Measurements from ENCODE around the gene PRKD1.

The PRKD1 gene

DNA sequence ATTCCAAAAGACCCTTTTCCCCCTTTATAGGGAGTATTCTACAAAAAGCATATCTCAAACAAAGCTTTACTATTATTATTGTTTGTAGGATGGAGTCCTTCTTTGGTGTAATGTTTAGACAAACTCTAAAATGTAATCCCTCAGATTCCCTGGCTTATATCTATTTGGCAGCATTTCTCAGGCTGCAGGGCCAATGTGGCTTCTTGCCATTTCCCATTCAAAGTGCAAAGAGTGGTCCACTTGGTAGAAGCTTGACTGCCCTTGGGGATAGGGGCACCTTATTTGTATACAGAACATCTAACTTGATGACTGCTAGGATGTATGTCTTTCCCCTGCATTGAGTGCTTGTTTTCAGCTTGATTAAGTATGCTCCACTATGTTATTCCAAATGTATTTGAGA lies 242.7 kb downstream of the PRKD1 start:
- Histone ChIP-seq H3K9me3 (ENCODE audit: control insufficient read depth, insufficient read depth, low read length) (no peaks in the 10 kb centered on the region), H3K4me1 (ENCODE audit: control insufficient read depth, insufficient read depth, low read length) (no peaks in the 10 kb centered on the region), H3K36me3 (ENCODE audit: control insufficient read depth, insufficient read depth, low read length) (no peaks in the 10 kb centered on the region), H3K27me3 (ENCODE audit: control insufficient read depth, insufficient read depth, low read length) (no peaks in the 10 kb centered on the region), H3K4me3 (ENCODE audit: low read length) (no peak overlapping the region), H3K27ac (ENCODE audit: low read length) (no peak overlapping the region)
- DNase-seq (ENCODE audit: low read depth, low spot score): no peak

DNA sequence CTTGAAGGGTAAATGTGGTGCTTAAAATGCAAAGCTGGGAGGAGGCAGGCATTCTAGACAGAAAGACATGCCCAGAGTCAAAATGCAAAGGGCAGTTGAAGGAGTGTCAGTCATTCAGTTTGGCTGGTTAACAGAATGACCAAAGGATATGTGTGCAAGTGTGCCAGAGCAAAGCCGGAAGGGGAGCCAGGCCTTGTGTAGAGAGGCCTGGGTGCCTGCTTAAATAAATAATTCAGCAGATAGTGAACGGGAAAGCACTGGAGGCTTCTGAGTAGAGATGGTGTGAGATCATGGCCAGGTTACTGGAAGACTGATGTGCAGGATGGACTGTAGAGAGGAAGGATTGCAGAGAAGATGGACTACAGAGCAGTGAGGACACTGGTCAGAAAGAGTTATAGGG lies 244.9 kb downstream of the PRKD1 start:
- H3K4me1 ChIP-seq (ENCODE audit: control insufficient read depth, insufficient read depth, low read length): no peaks in the 10 kb centered on the region
- no peak for DNase-seq (ENCODE audit: low read depth, low spot score)
- no peaks in the 10 kb centered on the region for H3K27me3 ChIP-seq (ENCODE audit: control insufficient read depth, insufficient read depth, low read length)
- no CpG with 5 or more reads among the region's 2 CpGs for WGBS (ENCODE audit: insufficient coverage, insufficient read length)
- H3K4me3 ChIP-seq (ENCODE audit: low read length): no peak overlapping the region
- no peak overlapping the region for H3K27ac ChIP-seq (ENCODE audit: low read length)
- H3K36me3 ChIP-seq (ENCODE audit: control insufficient read depth, insufficient read depth, low read length): no peaks in the 10 kb centered on the region
- H3K9me3 ChIP-seq (ENCODE audit: control insufficient read depth, insufficient read depth, low read length): no peaks in the 10 kb centered on the region

DNA sequence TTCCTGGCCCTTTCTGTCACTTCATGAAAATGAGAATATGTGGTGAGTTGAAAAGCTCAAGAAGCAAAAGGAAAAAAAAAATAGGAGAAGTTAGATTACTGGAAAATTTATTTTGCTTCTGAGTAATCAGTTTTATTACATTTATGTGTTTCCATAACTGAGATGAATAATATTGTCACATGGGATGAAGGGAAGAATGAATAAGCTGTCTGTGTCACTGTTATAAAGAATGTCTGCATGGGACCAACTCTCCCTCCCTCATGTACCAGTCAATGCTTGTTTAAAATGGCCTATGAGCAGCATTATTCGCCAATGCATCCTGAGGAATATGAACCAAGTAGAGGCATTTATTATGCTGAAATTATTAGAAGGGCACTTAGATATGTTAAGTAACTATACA lies 246.3 kb downstream of the PRKD1 start:
- Histone ChIP-seq H3K4me1 (ENCODE audit: control insufficient read depth, insufficient read depth, low read length) (no peaks in the 10 kb centered on the region), H3K36me3 (ENCODE audit: control insufficient read depth, insufficient read depth, low read length) (no peaks in the 10 kb centered on the region), H3K27me3 (ENCODE audit: control insufficient read depth, insufficient read depth, low read length) (no peaks in the 10 kb centered on the region), H3K9me3 (ENCODE audit: control insufficient read depth, insufficient read depth, low read length) (no peaks in the 10 kb centered on the region), H3K4me3 (ENCODE audit: low read length) (no peak overlapping the region), H3K27ac (ENCODE audit: low read length) (no peak overlapping the region)
- no CpG with 5 or more reads among the region's 1 CpG for WGBS (ENCODE audit: insufficient coverage, insufficient read length)
- no peak for DNase-seq (ENCODE audit: low read depth, low spot score)

DNA sequence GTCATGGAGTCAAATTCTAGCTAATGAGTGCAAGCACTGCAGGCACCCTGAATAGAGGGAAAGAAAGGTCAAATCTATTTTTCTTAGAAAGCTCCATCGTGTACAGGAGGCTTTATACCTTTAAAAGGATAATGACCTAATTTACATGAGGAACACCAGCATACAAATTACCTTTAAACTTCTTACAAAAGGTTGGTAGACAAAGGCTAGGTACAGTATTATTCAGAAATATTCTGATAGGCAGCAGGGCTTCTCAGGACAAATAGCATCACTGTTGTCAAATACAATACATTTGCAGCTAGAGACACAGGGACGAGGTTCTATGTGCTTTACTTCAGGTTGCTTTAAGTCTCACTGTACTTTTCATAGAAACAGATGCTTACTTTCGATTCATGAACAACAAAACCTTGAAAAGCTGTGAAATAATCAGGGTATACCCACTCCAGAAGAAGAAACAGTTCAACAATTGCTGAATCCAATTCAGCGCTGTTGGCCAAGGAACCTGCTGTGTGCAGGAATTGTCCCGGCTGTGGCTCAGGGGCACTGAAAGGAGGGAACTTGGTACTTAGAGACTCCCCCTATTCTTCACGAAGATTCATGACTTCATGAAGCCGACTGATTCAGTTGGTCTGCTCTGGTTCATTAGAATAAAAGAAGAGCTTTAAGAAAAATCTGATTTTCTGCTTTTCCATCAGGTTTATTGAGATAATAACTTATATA lies 252.9 kb downstream of the PRKD1 start:
- Histone ChIP-seq H3K27me3 (ENCODE audit: control insufficient read depth, insufficient read depth, low read length) (no peaks in the 10 kb centered on the region), H3K27ac (ENCODE audit: low read length) (no peak overlapping the region), H3K4me1 (ENCODE audit: control insufficient read depth, insufficient read depth, low read length) (no peaks in the 10 kb centered on the region), H3K9me3 (ENCODE audit: control insufficient read depth, insufficient read depth, low read length) (no peaks in the 10 kb centered on the region), H3K36me3 (ENCODE audit: control insufficient read depth, insufficient read depth, low read length) (no peaks in the 10 kb centered on the region), H3K4me3 (ENCODE audit: low read length) (no peak overlapping the region)
- no peak for DNase-seq (ENCODE audit: low read depth, low spot score)
- no CpG with 5 or more reads among the region's 7 CpGs for WGBS (ENCODE audit: insufficient coverage, insufficient read length)

DNA sequence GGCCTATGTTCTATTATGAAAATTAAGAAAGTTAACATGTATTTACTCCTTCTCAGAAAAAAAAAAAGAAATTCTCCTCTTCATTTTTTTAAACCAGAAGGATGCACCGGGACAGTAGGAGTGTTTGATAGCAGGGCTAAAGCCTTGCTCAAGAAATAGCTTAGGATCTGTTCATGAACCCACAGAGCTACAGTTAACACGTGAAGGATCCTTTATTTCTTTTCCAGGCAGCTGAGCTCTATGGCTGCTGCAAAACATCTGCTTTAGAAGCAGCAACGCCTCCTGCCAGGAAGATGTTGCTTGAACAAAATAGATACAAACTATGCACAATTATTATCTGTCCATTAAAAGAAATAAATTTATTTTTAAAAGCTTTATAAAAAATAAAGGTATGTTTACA lies 254.8 kb downstream of the PRKD1 start:
- no peaks in the 10 kb centered on the region for H3K27me3 ChIP-seq (ENCODE audit: control insufficient read depth, insufficient read depth, low read length)
- no peak for DNase-seq (ENCODE audit: low read depth, low spot score)
- no CpG with 5 or more reads among the region's 3 CpGs for WGBS (ENCODE audit: insufficient coverage, insufficient read length)
- H3K36me3 ChIP-seq (ENCODE audit: control insufficient read depth, insufficient read depth, low read length): no peaks in the 10 kb centered on the region
- H3K27ac ChIP-seq (ENCODE audit: low read length): no peak overlapping the region
- H3K4me1 ChIP-seq (ENCODE audit: control insufficient read depth, insufficient read depth, low read length): no peaks in the 10 kb centered on the region
- no peak overlapping the region for H3K4me3 ChIP-seq (ENCODE audit: low read length)
- no peaks in the 10 kb centered on the region for H3K9me3 ChIP-seq (ENCODE audit: control insufficient read depth, insufficient read depth, low read length)

DNA sequence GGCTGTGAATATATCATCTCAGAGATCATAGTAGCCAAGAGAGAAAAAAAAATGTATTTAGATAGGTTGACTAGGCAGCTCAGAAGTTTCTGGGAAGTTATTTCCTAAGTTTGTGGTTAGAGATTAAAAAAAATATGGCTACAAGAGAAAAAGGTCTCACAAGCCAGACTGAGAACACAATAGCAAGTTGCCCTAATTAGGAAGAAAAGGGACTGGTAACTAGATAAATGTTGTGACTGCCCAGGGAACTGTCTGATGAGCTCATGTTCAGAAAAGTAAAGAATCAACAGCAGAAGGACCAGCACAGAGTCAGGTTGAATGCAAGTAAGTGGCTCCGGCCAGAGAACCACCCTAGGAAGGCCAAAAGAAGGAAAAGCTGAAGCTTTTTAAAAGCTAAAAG lies 256.6 kb downstream of the PRKD1 start:
- no CpG with 5 or more reads among the region's 1 CpG for WGBS (ENCODE audit: insufficient coverage, insufficient read length)
- H3K9me3 ChIP-seq (ENCODE audit: control insufficient read depth, insufficient read depth, low read length): no peaks in the 10 kb centered on the region
- H3K27ac ChIP-seq (ENCODE audit: low read length): no peak overlapping the region
- no peak for DNase-seq (ENCODE audit: low read depth, low spot score)
- H3K36me3 ChIP-seq (ENCODE audit: control insufficient read depth, insufficient read depth, low read length): no peaks in the 10 kb centered on the region
- no peaks in the 10 kb centered on the region for H3K27me3 ChIP-seq (ENCODE audit: control insufficient read depth, insufficient read depth, low read length)
- no peaks in the 10 kb centered on the region for H3K4me1 ChIP-seq (ENCODE audit: control insufficient read depth, insufficient read depth, low read length)
- no peak overlapping the region for H3K4me3 ChIP-seq (ENCODE audit: low read length)

DNA sequence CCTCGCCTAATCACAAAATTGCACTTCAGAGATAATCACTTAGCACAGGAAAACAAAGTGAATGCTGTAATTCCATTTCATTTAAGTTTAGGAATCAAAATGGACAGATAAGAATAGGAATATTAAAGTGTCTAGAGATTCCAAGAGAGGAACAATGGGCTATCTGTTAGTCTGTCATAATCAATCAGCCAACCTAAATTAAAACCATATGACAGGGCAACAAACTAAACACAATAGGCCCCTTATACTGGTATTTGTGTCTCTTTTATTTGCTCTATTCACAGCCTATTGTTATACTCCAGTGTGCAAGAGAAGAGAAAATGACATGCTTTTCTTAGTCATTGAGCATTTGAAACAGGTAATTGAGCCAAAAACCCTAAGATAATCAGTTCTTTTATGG lies 259.4 kb downstream of the PRKD1 start:
- Histone ChIP-seq H3K36me3 (ENCODE audit: control insufficient read depth, insufficient read depth, low read length) (no peaks in the 10 kb centered on the region), H3K27me3 (ENCODE audit: control insufficient read depth, insufficient read depth, low read length) (no peaks in the 10 kb centered on the region), H3K9me3 (ENCODE audit: control insufficient read depth, insufficient read depth, low read length) (no peaks in the 10 kb centered on the region), H3K4me1 (ENCODE audit: control insufficient read depth, insufficient read depth, low read length) (no peaks in the 10 kb centered on the region; the same call in 1 of the 2 replicates), H3K27ac (ENCODE audit: low read length) (no peak overlapping the region), H3K4me3 (ENCODE audit: low read length) (no peak overlapping the region)
- no CpG with 5 or more reads among the region's 1 CpG for WGBS (ENCODE audit: insufficient coverage, insufficient read length)
- DNase-seq (ENCODE audit: low read depth, low spot score): no peak

DNA sequence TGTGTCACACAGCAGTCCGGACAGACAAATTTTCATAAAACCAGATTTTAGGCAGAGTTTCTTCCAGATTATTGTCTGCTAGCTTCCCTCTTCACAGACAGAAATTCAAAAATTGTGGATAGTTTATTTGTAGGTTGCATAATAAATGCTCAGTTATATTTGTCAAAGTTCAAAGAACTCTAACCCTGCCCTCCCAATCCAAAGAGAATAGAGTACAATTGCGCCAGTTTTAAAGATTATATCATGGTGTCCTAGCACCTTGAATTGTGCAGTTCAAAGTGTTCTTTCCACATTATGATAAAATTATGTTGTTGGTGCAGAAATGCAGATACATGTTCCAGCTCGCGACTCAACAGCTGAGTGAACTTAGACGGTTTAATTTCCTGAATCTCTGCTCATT lies 263.1 kb downstream of the PRKD1 start:
- Histone ChIP-seq H3K27ac (ENCODE audit: low read length) (no peak overlapping the region), H3K4me1 (ENCODE audit: control insufficient read depth, insufficient read depth, low read length) (no peaks in the 10 kb centered on the region; the same call in 1 of the 2 replicates), H3K4me3 (ENCODE audit: low read length) (no peak overlapping the region), H3K36me3 (ENCODE audit: control insufficient read depth, insufficient read depth, low read length) (no peaks in the 10 kb centered on the region), H3K27me3 (ENCODE audit: control insufficient read depth, insufficient read depth, low read length) (no peaks in the 10 kb centered on the region), H3K9me3 (ENCODE audit: control insufficient read depth, insufficient read depth, low read length) (no peaks in the 10 kb centered on the region)
- DNase-seq (ENCODE audit: low read depth, low spot score): no peak
- WGBS (ENCODE audit: insufficient coverage, insufficient read length): no CpG with 5 or more reads among the region's 5 CpGs

DNA sequence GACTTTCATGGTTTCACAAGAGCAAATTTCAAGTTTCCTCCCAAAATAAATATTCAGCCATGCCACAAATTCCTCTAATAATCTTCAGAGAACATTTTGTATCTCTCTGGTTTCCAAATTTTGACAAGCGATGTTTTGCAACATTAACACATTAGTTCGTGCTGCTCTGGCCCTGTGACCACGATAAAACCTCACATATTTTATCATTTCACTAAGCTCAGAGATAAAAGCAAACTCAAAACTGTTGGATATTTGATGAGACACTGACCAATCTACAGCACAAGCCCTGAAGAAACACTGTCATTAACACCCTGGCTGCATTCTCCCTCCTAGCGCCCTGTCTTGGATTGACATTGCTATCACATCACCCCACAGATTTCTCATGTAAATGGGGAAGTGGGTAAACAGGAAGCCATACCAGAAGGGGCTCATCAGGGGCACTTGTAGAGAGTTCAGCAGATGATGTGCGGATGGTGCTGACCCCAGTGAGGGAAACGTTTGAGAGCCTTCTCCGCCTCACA lies 264.3 kb downstream of the PRKD1 start:
- DNase-seq (ENCODE audit: low read depth, low spot score): peak; percentile 39
- Histone ChIP-seq H3K36me3 (ENCODE audit: control insufficient read depth, insufficient read depth, low read length) (no peaks in the 10 kb centered on the region), H3K9me3 (ENCODE audit: control insufficient read depth, insufficient read depth, low read length) (no peaks in the 10 kb centered on the region), H3K27ac (ENCODE audit: low read length) (no peak overlapping the region), H3K27me3 (ENCODE audit: control insufficient read depth, insufficient read depth, low read length) (no peaks in the 10 kb centered on the region), H3K4me1 (ENCODE audit: control insufficient read depth, insufficient read depth, low read length) (no peaks in the 10 kb centered on the region; the same call in 1 of the 2 replicates), H3K4me3 (ENCODE audit: low read length) (no peak overlapping the region)
- WGBS (ENCODE audit: insufficient coverage, insufficient read length): no CpG with 5 or more reads among the region's 7 CpGs

DNA sequence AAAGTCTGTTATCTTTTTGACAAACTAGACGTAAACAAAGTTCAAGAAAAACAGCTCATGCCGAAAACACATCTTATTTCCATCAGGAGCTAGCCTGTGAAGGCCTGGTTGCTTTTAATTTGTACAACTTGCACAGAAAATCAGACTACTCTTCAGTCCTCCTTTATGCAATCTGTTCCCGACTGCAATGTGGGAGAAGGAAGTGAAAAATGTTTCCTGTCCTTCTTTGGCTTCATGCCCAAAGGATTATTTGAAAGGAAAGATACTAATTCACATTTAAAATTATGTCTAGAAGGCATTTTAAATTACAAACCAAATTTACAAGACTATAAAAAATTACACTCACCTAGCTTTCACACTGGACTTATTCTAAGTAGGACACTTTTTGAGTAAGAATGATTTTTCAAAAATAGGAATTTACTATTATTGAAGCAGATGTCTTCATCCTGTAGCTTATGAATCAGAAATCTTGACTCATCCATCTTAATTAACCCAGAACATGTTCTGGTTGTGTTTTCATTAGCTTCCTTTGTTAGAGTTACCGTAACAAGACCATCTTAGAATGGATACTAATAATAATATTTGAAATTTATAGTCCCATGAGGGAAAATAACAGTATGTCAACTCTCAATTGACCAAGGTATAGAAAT lies 272.6 kb downstream of the PRKD1 start:
- H3K4me1 ChIP-seq (ENCODE audit: control insufficient read depth, insufficient read depth, low read length): no peaks in the 10 kb centered on the region
- WGBS (ENCODE audit: insufficient coverage, insufficient read length): no CpG with 5 or more reads among the region's 4 CpGs
- H3K27me3 ChIP-seq (ENCODE audit: control insufficient read depth, insufficient read depth, low read length): no peaks in the 10 kb centered on the region
- H3K9me3 ChIP-seq (ENCODE audit: control insufficient read depth, insufficient read depth, low read length): no peaks in the 10 kb centered on the region
- no peak overlapping the region for H3K27ac ChIP-seq (ENCODE audit: low read length)
- H3K36me3 ChIP-seq (ENCODE audit: control insufficient read depth, insufficient read depth, low read length): no peaks in the 10 kb centered on the region
- no peak overlapping the region for H3K4me3 ChIP-seq (ENCODE audit: low read length)
- DNase-seq (ENCODE audit: low read depth, low spot score): no peak

DNA sequence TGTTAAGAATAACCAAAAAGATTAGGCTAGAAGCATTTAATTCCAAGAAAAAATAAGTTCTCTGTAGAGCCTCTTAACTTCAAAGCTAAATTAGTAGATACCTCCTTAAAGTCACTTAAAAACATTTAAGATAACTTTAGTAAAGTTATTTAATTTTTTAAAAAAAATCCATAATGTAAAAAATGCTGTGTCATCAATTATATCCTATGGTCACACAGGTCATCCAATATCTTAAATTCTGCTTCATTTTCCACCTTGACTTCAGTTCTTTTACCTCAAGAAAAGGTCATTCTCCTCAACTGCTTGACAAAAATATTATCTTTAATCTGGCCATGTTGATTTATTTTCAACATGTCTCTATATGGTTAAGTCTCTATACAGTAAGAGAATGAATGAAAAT lies 274.3 kb downstream of the PRKD1 start:
- no peak for DNase-seq (ENCODE audit: low read depth, low spot score)
- Histone ChIP-seq H3K4me1 (ENCODE audit: control insufficient read depth, insufficient read depth, low read length) (no peaks in the 10 kb centered on the region), H3K4me3 (ENCODE audit: low read length) (no peak overlapping the region), H3K27ac (ENCODE audit: low read length) (no peak overlapping the region), H3K9me3 (ENCODE audit: control insufficient read depth, insufficient read depth, low read length) (no peaks in the 10 kb centered on the region), H3K27me3 (ENCODE audit: control insufficient read depth, insufficient read depth, low read length) (no peaks in the 10 kb centered on the region), H3K36me3 (ENCODE audit: control insufficient read depth, insufficient read depth, low read length) (no peaks in the 10 kb centered on the region)
